Measurements from ENCODE around the gene MGAT3. TPM values are rescaled to one million over a fixed set of nuclear protein-coding genes. Genes with fewer than 3 reads are reported as not detected.

The MGAT3 gene
- total and polyA plus RNA-seq, 2 donors (not counting 3 experiments of a cell fraction or from before 2014, with no cell fraction given), result not detected

GRCh38 chr22:39435616-39436015 lies 21.2 kb upstream of the MGAT3 start:
- ChIA-PET CTCF (interaction anchor here (3.1 kb wide), 1 partner anchor 79 kb away, joined by 9 read pairs; no protein-coding TSS in a partner anchor), POLR2A (no interaction called here)
- no peaks in the 10 kb centered on the region for H3K79me2 ChIP-seq (ENCODE audit: control insufficient read depth, insufficient read depth, low read length)
- intact Hi-C loops (cut with micrococcal nuclease) (loop anchor here (5.0 kb wide), 1 partner anchor 67 kb away; the partner anchor contains the start of gene MIEF1), dilution Hi-C loops (cut with MboI; ENCODE audit: extremely low pct_ligation_motif_present, low sequenced_read_pairs) (no loop called here)
- no peak overlapping the region for H3K9ac ChIP-seq (replicated peaks; ENCODE audit: extremely low read depth, insufficient read depth, low read length)
- H3K9me1 ChIP-seq (replicated peaks; ENCODE audit: control insufficient read depth, extremely low read depth, insufficient read depth, low read length), result no peaks in the 10 kb centered on the region
- H3K27me3 ChIP-seq (ENCODE audit: control insufficient read depth in 2 of 2, insufficient read depth in 2 of 2, low read length in 2 of 2), result peaks cover 0 to 2% of the 10 kb centered on the region in 2 experiments
- no peak for TF ChIP-seq MYC (IDR thresholded peaks at IDR 0.05; ENCODE audit: low read depth, low read length)
- TF ChIP-seq JUN (IDR thresholded peaks at IDR 0.05; ENCODE audit: borderline replicate concordance, insufficient read depth, insufficient read length, low read depth), result no peak
- no peak for TF ChIP-seq EZH2 (IDR thresholded peaks at IDR 0.05; ENCODE audit: borderline replicate concordance, low read depth, low read length, severe bottlenecking)
- no peak for TF ChIP-seq POLR2A (IDR thresholded peaks at IDR 0.05; ENCODE audit: low read depth, low read length)
- TF ChIP-seq POLR2AphosphoS5 (IDR thresholded peaks at IDR 0.05; ENCODE audit: insufficient read depth, low read depth, low read length), result no peak
- TF ChIP-seq CTCF (IDR thresholded peaks at IDR 0.05; ENCODE audit: extremely low read depth in 1 of 2, insufficient read depth in 1 of 2, low read depth in 1 of 2, low read length in 2 of 2), result no peak
- no peak for TF ChIP-seq FOS (IDR thresholded peaks at IDR 0.05; ENCODE audit: borderline replicate concordance, insufficient read depth, low read length)
- TF ChIP-seq GATA2 (IDR thresholded peaks at IDR 0.05; ENCODE audit: insufficient read depth, insufficient read length, low read depth, low read length), result no peak
- no peak for TF ChIP-seq MAX (IDR thresholded peaks at IDR 0.05; ENCODE audit: insufficient read depth, insufficient read length)
- no peak overlapping the region for H3K4me2 ChIP-seq (ENCODE audit: insufficient read depth, low read length)
- no peak overlapping the region for H3K27ac ChIP-seq (ENCODE audit: insufficient read depth, low read depth, low read length)
- H3K4me1 ChIP-seq (ENCODE audit: control insufficient read depth, extremely low read depth, insufficient read depth, low read length), result peaks cover 18% of the 10 kb centered on the region
- H2AFZ ChIP-seq (ENCODE audit: low read depth, low read length), result no peak overlapping the region
- no peak overlapping the region for H3K4me3 ChIP-seq (replicated peaks in 1 of 3; ENCODE audit: insufficient read depth in 1 of 3, low read depth in 1 of 3, low read length in 3 of 3)
- FAIRE-seq (no peak), DNase-seq (ENCODE audit: low read depth, low spot score) (no peak)
- BruUV-seq (replicated peaks), result no TSS peak
- no peaks in the 10 kb centered on the region for H4K20me1 ChIP-seq (replicated peaks; ENCODE audit: control insufficient read depth, extremely low read depth, insufficient read depth, low read length)
- no peaks in the 10 kb centered on the region for H3K9me3 ChIP-seq (replicated peaks; ENCODE audit: control insufficient read depth, insufficient read depth, low read length)
- peaks cover 0 to 5% of the 10 kb centered on the region in 2 experiments for H3K36me3 ChIP-seq (ENCODE audit: control insufficient read depth in 2 of 2, extremely low read depth in 1 of 2, insufficient read depth in 2 of 2, low read length in 2 of 2)

Measured in endothelial cell of umbilical vein (primary cell).